ENCODE results near the gene LPCAT2. TPM values are rescaled to one million over a fixed set of nuclear protein-coding genes. Genes with fewer than 3 reads are reported as not detected.

The LPCAT2 gene
- total RNA-seq, 1 donor from 2014 or later = 3.7 TPM

- no peaks in the 10 kb centered on the region for H3K4me1 Mint-ChIP-seq
- no peak overlapping the region for H3K4me3 Mint-ChIP-seq
- peaks cover 3% of the 10 kb centered on the region for H3K9me3 Mint-ChIP-seq
- H3K36me3 Mint-ChIP-seq (ENCODE audit: low read depth) = no peaks in the 10 kb centered on the region
- no peak overlapping the region for H3K27ac Mint-ChIP-seq
- H3K27me3 Mint-ChIP-seq = no peaks in the 10 kb centered on the region
- intact Hi-C loops (cut with micrococcal nuclease) = no loop called here
- no peak for DNase-seq
Measured at GRCh38 chr16:55628306-55628968, 119.6 kb downstream of the LPCAT2 start.

GRCh38 chr16:55630774-55631173 lies 121.9 kb downstream of the LPCAT2 start:
- Mint-ChIP-seq H3K4me1 (no peaks in the 10 kb centered on the region), H3K27ac (no peak overlapping the region), H3K36me3 (ENCODE audit: low read depth) (no peaks in the 10 kb centered on the region), H3K27me3 (no peaks in the 10 kb centered on the region), H3K4me3 (no peak overlapping the region), H3K9me3 (no peaks in the 10 kb centered on the region)
- no peak for DNase-seq
- intact Hi-C loops (cut with micrococcal nuclease) = no loop called here

DNA sequence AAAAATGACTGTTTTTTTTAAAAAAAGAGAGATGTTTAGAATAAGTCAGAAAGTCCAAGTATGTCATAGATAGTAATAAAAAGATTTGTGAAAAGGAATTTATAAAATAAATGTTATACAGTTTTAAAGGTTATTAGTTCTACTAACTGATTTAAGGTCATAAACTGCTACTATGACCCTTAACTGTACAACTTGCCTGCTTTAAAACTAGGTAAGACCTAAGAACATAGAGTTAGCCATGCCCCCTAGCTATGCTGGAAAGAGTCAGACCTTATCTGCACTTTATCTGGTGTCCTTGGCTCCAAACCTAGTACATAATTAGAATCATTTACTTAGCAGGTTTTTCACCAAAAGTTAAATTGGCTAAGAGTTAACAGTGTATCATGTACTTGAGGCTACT lies 123.4 kb downstream of the LPCAT2 start:
- intact Hi-C loops (cut with micrococcal nuclease) = no loop called here
- Mint-ChIP-seq H3K27me3 (no peaks in the 10 kb centered on the region), H3K4me1 (no peaks in the 10 kb centered on the region), H3K27ac (no peak overlapping the region), H3K36me3 (ENCODE audit: low read depth) (no peaks in the 10 kb centered on the region), H3K4me3 (no peak overlapping the region), H3K9me3 (no peaks in the 10 kb centered on the region)
- DNase-seq = no peak

- no peak for DNase-seq
- no peaks in the 10 kb centered on the region for H3K36me3 Mint-ChIP-seq (ENCODE audit: low read depth)
- intact Hi-C loops (cut with micrococcal nuclease) = no loop called here
- no peaks in the 10 kb centered on the region for H3K9me3 Mint-ChIP-seq
- no peaks in the 10 kb centered on the region for H3K4me1 Mint-ChIP-seq
- no peak overlapping the region for H3K27ac Mint-ChIP-seq
- H3K4me3 Mint-ChIP-seq = no peak overlapping the region
- no peaks in the 10 kb centered on the region for H3K27me3 Mint-ChIP-seq
Measured at GRCh38 chr16:55634193-55634592, 125.3 kb downstream of the LPCAT2 start.

Other genes with a start within 250 kb of the LPCAT2 start
- not detected in 2 replicates for gene IRX6, start 184.9 kb upstream of the LPCAT2 start, total RNA-seq
- gene MMP2, start 29.9 kb upstream of the LPCAT2 start, total RNA-seq = not detected in 2 replicates
- gene CAPNS2, start 57.6 kb downstream of the LPCAT2 start, total RNA-seq = not detected in 2 replicates
- not detected in 2 replicates for gene SLC6A2, start 146.9 kb downstream of the LPCAT2 start, total RNA-seq